EH (cell line): ENCODE results near the gene ARHGAP26.

Source experiments
- DNase-seq: peaks from one replicate; pipeline ENCODE4 v3.0.0-alpha.2; 2015; ENCODE audit warnings: low read depth

Gene ARHGAP26, protein sequence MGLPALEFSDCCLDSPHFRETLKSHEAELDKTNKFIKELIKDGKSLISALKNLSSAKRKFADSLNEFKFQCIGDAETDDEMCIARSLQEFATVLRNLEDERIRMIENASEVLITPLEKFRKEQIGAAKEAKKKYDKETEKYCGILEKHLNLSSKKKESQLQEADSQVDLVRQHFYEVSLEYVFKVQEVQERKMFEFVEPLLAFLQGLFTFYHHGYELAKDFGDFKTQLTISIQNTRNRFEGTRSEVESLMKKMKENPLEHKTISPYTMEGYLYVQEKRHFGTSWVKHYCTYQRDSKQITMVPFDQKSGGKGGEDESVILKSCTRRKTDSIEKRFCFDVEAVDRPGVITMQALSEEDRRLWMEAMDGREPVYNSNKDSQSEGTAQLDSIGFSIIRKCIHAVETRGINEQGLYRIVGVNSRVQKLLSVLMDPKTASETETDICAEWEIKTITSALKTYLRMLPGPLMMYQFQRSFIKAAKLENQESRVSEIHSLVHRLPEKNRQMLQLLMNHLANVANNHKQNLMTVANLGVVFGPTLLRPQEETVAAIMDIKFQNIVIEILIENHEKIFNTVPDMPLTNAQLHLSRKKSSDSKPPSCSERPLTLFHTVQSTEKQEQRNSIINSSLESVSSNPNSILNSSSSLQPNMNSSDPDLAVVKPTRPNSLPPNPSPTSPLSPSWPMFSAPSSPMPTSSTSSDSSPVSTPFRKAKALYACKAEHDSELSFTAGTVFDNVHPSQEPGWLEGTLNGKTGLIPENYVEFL

GRCh38 chr5:142769793-142770649 is at the start of gene ARHGAP26:
Gene ARHGAP26 (plus strand): TSS chr5:142770377. CDS start chr5:142770762, 385 bp downstream.
- DNase-seq = peak; percentile 96

GRCh38 chr5:142720641-142721271 is 49.4 kb upstream of the ARHGAP26 start:
- peak; percentile 60 for DNase-seq

GRCh38 chr5:142722146-142722545 is 48.0 kb upstream of the ARHGAP26 start:
- no peak for DNase-seq

GRCh38 chr5:142722896-142723295 is 47.3 kb upstream of the ARHGAP26 start:
- no peak for DNase-seq

DNA sequence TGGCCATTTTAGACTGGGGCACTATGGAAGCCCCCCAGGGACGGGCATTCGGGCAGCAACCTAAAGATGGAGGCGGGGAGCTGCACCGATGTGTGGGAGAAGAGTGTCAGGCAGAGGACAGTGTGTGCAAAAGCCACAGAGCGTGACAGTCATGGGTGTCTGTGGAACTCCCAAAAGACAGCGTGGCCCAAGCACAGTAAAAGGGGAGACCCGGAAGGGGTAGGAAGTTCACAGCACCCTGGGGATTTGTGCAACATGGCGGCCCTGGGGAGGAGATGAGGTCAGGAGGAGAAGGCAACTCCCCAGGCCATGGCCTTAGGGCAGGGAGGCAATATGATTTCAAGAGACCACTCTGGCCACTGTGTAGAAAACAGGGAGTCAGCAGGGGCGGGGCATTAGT is 45.4 kb upstream of the ARHGAP26 start:
- DNase-seq = no peak

- DNase-seq = peak; percentile 15
These were observed 44.7 kb upstream of the ARHGAP26 start for GRCh38 chr5:142725231-142726187.

- DNase-seq = peak; percentile 93
These were observed 43.9 kb upstream of the ARHGAP26 start for GRCh38 chr5:142726188-142726731.

- DNase-seq = no peak
These were observed 42.5 kb upstream of the ARHGAP26 start for GRCh38 chr5:142727735-142728047.

- DNase-seq = peak; percentile 20
These were observed 34.6 kb upstream of the ARHGAP26 start for GRCh38 chr5:142735323-142736246.

DNA sequence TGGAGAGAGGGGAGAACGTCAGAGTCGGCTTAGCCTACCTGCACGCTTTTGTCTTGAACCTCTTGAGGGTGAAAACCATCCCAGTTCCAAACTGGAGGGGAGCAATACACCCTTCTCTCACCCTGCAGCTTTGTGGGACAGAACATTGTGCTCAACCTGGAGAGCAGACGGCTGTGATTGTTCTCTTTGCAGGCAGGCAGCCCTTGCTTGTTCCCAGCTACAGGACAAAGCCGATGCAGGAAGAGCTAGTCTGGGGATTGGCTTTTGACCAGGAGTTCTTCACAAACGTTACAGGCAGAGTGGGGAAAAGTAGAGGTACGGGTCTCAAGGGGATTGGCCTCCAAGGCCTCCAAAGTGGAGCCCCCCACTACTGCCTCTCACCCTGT is 33.9 kb upstream of the ARHGAP26 start:
- DNase-seq = no peak

- no peak for DNase-seq
These were observed 33.0 kb upstream of the ARHGAP26 start for GRCh38 chr5:142737179-142737578.

DNA sequence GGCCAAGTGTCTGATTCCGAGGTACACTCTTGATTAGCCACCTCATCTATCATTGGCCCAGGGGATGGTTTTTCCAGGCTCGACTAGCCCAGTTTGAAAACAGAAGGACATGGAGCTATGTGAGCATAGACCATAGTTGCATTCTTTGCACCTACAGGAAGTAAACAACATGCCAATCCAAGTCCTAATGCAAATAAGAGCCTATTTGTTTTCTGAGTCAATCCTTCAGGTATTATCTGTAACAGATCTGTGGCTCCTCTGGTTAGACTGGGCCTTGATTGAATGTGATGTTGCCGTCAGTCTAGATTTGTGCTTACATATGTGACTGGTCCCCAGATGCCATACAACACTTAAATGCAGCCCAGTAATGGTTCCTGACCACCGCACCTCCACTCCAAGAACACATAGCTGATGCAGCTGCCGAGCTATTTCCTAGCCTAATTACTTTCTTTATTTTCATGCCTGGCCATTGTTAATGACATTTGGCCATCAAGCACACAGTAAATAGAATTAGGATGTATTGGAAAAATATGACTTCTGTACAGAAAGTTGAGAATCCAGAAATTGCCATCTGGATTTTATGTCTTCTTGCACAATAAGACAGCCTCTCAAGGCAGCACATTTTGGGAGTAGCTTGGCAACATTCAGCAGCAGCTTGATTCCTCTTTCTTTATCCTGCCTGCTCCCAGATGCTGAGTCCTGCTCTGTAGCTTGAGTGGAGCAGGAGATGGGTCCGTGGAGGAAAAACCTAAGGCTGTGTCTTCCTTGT is 29.5 kb upstream of the ARHGAP26 start:
- DNase-seq = peak; percentile 65

DNA sequence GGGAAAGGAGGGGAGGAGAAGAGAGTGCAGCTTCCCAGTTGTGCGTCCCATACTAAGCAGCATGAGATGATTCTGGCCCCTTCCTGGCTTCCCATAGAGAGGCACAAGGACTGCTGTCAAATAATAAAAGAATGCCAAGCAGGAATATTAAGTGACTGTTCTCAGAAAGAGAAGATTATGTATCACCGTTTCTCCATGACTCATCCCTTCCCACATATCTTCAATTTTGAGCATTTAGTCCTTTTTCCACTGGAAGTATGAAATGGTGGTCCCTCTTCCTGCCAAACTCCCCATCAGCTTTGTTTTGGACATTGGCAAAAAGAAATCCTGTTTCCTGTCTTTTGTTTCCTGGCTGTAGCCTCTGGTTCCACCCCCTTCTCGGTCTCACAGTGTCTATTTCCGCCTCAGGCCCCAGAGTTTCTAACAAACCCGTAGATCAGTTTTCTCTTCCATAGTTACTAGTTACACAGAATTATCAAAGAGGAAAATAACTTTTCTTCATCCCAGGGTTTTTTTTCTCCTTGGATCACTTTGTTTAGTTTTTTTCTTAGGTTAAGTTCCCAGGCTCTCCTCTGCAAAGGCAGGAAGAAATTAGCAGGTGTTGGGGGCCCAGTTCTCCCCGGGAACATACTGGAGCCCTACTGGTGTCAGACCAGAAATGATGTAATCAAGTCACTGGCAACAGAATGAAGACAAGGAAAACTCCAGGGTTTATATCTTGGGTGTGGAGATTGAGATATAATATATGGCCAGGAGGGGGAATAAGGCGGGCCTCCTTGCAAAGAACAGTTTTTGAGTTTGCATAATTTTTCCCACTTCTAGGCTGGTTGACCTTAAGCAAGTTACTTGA is 26.4 kb upstream of the ARHGAP26 start:
- DNase-seq = peak; percentile 59

DNA sequence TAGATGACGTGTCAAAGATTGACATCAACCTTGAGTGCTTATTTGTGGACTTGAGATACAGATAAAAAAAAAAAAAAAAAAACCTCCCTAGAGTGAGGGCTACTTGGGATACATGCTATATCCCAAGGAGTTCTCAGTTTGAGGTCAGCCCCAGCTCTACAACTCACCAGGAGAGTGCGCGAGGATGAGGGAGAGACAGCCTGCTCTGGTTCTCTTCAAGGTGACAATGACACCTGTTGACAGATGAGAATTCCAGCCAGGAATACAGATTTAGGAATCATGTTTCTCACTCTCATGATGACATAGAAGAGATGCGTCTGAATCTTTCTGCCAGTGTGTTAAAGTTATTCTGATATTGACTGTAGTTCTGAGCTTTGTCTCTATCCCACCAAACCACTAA is 24.9 kb upstream of the ARHGAP26 start:
- no peak for DNase-seq

- peak; percentile 47 for DNase-seq
These were observed 23.4 kb upstream of the ARHGAP26 start for GRCh38 chr5:142746532-142747433.

GRCh38 chr5:142748132-142748531 is 22.0 kb upstream of the ARHGAP26 start:
- DNase-seq = peak; percentile 69
